Natural killer cell (primary cell): ENCODE measurements around the gene RHOF. TPM values are rescaled to one million over a fixed set of nuclear protein-coding genes. Genes with fewer than 3 reads are reported as not detected.

ENCODE experiments used
- ATAC-seq, 3 donors: fragments of 150-1000 bp in 2 of 3; fragments of 200-7000 bp in 1 of 3; cut with Tn5 transposase; 1 replicate in 1 of 3; 2 replicates in 2 of 3; pipeline ENCODE4 v1.10.0; 2021; ENCODE audit warnings: mild to moderate bottlenecking in 2 of 3, moderate library complexity in 2 of 3
- DNase-seq, 2 donors: peaks; one replicate each; pipeline versions ENCODE4 v3.0.0 to v3.0.0-alpha.2; 2013 to 2021; ENCODE audit warnings: mixed read lengths in 1 of 2
- H3K27ac ChIP-seq: one replicate; pipeline ENCODE4 v1.5.1; 2013; ENCODE audit warnings: mild to moderate bottlenecking, low read length
- H3K27me3 ChIP-seq: one replicate; pipeline ENCODE4 v1.6.1; 2013; ENCODE audit warnings: low read length; ENCODE audit not compliant: control insufficient read depth, insufficient read depth
- H3K36me3 ChIP-seq: one replicate; pipeline ENCODE4 v1.6.1; 2013; ENCODE audit warnings: low read length; ENCODE audit not compliant: control insufficient read depth, insufficient read depth
- H3K4me1 ChIP-seq: one replicate; pipeline ENCODE4 v1.6.1; 2013; ENCODE audit warnings: low read length; ENCODE audit not compliant: control insufficient read depth, insufficient read depth
- H3K4me3 ChIP-seq: one replicate; pipeline ENCODE4 v1.5.1; 2013; ENCODE audit warnings: low read length
- H3K9me3 ChIP-seq: one replicate; pipeline ENCODE4 v1.6.1; 2013; ENCODE audit warnings: low read length; ENCODE audit not compliant: control insufficient read depth, insufficient read depth
- H3K27ac Mint-ChIP-seq, 2 donors: one replicate each; pipeline ENCODE4 v1.8.0; 2022; ENCODE audit warnings: mild to moderate bottlenecking in 2 of 2, mixed read lengths in 2 of 2, moderate library complexity in 1 of 2
- H3K27me3 Mint-ChIP-seq, 2 donors: one replicate each; pipeline ENCODE4 v1.8.0; 2022; ENCODE audit warnings: low read depth in 2 of 2, mixed read lengths in 2 of 2
- H3K36me3 Mint-ChIP-seq: one replicate; pipeline ENCODE4 v1.8.0; 2022; ENCODE audit warnings: mixed read lengths
- H3K4me1 Mint-ChIP-seq, 2 donors: one replicate each; pipeline ENCODE4 v1.8.0; 2022; ENCODE audit warnings: mixed read lengths in 2 of 2
- H3K4me3 Mint-ChIP-seq: one replicate; pipeline ENCODE4 v1.8.0; 2022; ENCODE audit warnings: mild to moderate bottlenecking, moderate library complexity, mixed read lengths
- H3K9me3 Mint-ChIP-seq, 2 donors: one replicate each; pipeline ENCODE4 v1.8.0; 2022; ENCODE audit warnings: mixed read lengths in 2 of 2
- WGBS: methylation state at CpG from one replicate; pipeline ENCODE4 v1.1.7; 2013; ENCODE audit warnings: missing lambda C conversion rate; ENCODE audit not compliant: insufficient coverage; 5-methylcytosine and 5-hydroxymethylcytosine counted together
- intact Hi-C: fragments of 100-400 bp; cut with micrococcal nuclease; formaldehyde crosslinking; loops from one replicate; pipeline ENCODE4 v1.14.2; 2022
- total RNA-seq, 4 donors: library from RNA; stranded (reverse); fragments of 120-200 nt in 1 of 4; gene quantifications; one replicate each; pipeline versions ENCODE4 v1.2.3 to v1.2.4, GENCODE V29; 2013 to 2022
- TF ChIP-seq, protein P1 (sequence below): fragments of 200-600 bp; IDR thresholded peaks from one replicate; pipeline ENCODE4 v1.8.0; 2022; ENCODE audit warnings: antibody characterized with exemption

Gene RHOF
- total RNA-seq, 3 donors from 2014 or later (not counting 1 experiment from before 2014, with no cell fraction given) = 146 to 201 (median 177) TPM

DNA sequence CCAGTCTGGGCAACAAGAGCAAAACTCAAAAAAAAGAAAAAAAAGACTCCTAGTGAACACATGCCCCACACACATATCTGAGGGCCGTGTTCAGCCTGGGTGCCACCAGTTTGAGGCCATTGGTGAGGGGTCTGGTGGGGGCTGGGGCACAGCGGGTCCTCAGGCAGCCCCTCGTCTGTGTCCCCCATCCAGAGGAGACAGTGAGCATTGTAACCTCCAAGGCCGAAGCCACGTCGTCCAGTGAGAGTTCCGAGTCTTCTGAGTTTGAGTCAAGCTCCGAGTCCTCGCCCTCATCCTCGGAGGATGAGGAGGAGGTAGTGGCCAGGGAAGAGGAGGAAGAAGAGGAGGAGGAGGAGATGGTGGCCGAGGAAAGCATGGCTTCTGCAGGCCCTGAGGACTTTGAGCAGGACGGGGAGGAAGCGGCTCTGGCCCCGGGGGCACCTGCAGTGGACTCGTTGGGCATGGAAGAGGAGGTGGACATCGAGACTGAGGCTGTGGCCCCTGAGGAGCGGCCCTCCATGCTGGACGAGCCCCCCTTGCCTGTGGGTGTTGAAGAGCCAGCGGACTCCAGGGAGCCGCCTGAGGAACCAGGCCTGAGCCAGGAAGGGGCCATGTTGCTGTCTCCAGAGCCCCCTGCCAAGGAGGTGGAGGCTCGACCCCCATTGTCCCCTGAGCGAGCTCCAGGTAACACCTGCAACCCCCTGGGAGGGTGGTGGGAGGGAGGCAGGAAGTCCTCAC is 25.9 kb upstream of the RHOF start:
- TF ChIP-seq, protein P1, sequence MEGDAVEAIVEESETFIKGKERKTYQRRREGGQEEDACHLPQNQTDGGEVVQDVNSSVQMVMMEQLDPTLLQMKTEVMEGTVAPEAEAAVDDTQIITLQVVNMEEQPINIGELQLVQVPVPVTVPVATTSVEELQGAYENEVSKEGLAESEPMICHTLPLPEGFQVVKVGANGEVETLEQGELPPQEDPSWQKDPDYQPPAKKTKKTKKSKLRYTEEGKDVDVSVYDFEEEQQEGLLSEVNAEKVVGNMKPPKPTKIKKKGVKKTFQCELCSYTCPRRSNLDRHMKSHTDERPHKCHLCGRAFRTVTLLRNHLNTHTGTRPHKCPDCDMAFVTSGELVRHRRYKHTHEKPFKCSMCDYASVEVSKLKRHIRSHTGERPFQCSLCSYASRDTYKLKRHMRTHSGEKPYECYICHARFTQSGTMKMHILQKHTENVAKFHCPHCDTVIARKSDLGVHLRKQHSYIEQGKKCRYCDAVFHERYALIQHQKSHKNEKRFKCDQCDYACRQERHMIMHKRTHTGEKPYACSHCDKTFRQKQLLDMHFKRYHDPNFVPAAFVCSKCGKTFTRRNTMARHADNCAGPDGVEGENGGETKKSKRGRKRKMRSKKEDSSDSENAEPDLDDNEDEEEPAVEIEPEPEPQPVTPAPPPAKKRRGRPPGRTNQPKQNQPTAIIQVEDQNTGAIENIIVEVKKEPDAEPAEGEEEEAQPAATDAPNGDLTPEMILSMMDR = no peak
- H3K27ac Mint-ChIP-seq = no peak overlapping the region
- WGBS = 96% methylated on average over 21 of the region's 22 CpGs
- no peak overlapping the region for H3K4me3 ChIP-seq
- H3K4me1 Mint-ChIP-seq = peaks cover 6% of the 10 kb centered on the region in 2 donors
- H3K36me3 Mint-ChIP-seq = peaks cover 6% of the 10 kb centered on the region
- H3K9me3 Mint-ChIP-seq = no peaks in the 10 kb centered on the region
- H3K27ac ChIP-seq = no peak overlapping the region
- intact Hi-C loops = no loop called here
- ATAC-seq (no peak), DNase-seq (no peak)
- H3K27me3 Mint-ChIP-seq = no peaks in the 10 kb centered on the region
- no peaks in the 10 kb centered on the region for H3K9me3 ChIP-seq
- no peak overlapping the region for H3K4me3 Mint-ChIP-seq
- no peaks in the 10 kb centered on the region for H3K27me3 ChIP-seq
- H3K36me3 ChIP-seq = peaks cover 77% of the 10 kb centered on the region
- no peaks in the 10 kb centered on the region for H3K4me1 ChIP-seq

DNA sequence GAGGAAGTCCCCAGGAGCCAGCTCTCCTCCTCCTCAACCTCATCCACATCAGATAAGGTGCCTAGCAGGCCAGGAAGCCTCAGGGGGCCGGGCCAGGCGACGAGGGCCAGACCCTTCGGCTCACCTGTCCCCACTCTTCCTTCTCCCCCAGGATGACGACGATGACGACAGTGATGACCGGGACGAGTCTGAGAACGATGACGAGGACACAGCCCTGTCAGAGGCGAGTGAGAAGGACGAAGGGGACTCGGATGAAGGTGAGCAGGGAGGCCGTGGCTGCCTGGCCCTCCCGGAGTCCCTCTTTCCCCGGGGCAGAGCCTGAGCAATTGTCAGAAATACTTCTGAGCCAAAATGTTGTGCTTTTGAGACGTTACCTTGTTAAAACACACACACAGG is 24.2 kb upstream of the RHOF start:
- Mint-ChIP-seq H3K36me3 (peaks cover 6% of the 10 kb centered on the region), H3K27ac (no peak overlapping the region), H3K4me1 (peaks cover 18 to 19% of the 10 kb centered on the region in 2 donors), H3K27me3 (no peaks in the 10 kb centered on the region), H3K9me3 (no peaks in the 10 kb centered on the region), H3K4me3 (no peak overlapping the region)
- Histone ChIP-seq H3K4me1 (peaks cover 13% of the 10 kb centered on the region), H3K27me3 (no peaks in the 10 kb centered on the region), H3K9me3 (no peaks in the 10 kb centered on the region), H3K4me3 (no peak overlapping the region), H3K36me3 (peaks cover 78% of the 10 kb centered on the region), H3K27ac (no peak overlapping the region)
- TF ChIP-seq, protein P1 = no peak
- intact Hi-C loops = no loop called here
- WGBS = 97% methylated on average over 18 of the region's 18 CpGs
- DNase-seq (no peak), ATAC-seq (no peak)

DNA sequence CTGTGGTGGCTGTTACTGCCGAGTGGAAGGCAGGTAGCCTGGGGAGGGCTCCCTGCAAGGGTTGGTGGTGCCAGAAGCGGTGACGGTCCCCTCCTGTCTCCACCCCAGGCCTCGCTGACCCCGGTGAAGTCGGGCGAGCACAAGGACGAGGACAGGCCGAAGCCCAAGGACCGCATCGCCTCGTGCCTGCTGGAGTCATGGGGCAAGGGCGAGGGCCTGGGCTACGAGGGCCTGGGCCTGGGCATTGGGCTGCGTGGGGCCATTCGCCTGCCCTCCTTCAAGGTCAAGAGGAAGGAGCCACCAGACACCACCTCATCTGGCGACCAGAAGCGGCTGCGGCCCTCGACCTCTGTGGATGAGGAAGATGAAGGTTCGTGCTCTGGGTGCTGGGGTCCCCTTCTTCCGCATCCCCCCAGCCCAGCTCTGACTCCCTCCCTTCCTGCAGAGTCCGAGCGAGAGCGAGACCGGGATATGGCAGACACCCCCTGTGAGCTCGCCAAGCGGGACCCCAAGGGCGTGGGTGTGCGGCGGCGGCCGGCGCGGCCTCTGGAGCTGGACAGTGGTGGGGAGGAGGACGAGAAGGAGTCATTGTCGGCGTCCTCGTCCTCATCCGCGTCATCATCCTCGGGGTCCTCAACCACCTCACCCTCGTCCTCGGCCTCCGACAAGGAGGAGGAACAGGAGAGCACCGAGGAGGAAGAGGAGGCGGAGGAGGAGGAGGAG is 23.6 kb upstream of the RHOF start:
- Mint-ChIP-seq H3K27ac (no peak overlapping the region), H3K36me3 (peaks cover 6% of the 10 kb centered on the region), H3K27me3 (no peaks in the 10 kb centered on the region), H3K4me3 (no peak overlapping the region), H3K9me3 (no peaks in the 10 kb centered on the region), H3K4me1 (peaks cover 23% of the 10 kb centered on the region in 2 donors)
- no peak overlapping the region for H3K4me3 ChIP-seq
- ATAC-seq (no peak), DNase-seq (no peak)
- no peak overlapping the region for H3K27ac ChIP-seq
- H3K9me3 ChIP-seq = no peaks in the 10 kb centered on the region
- TF ChIP-seq, protein P1 = no peak
- intact Hi-C loops = no loop called here
- peaks cover 73% of the 10 kb centered on the region for H3K36me3 ChIP-seq
- WGBS = 96% methylated on average over 40 of the region's 47 CpGs
- no peaks in the 10 kb centered on the region for H3K27me3 ChIP-seq
- H3K4me1 ChIP-seq = peaks cover 18% of the 10 kb centered on the region
